ENCODE data around the gene IDH3A. TPM values are rescaled to one million over a fixed set of nuclear protein-coding genes. Genes with fewer than 3 reads are reported as not detected.
A peak's percentile ranks its signal among the peaks of the same experiment; 100 is the strongest.

The IDH3A gene
- total and polyA plus RNA-seq, 11 donors = 158 to 471 (median 290) TPM

DNA sequence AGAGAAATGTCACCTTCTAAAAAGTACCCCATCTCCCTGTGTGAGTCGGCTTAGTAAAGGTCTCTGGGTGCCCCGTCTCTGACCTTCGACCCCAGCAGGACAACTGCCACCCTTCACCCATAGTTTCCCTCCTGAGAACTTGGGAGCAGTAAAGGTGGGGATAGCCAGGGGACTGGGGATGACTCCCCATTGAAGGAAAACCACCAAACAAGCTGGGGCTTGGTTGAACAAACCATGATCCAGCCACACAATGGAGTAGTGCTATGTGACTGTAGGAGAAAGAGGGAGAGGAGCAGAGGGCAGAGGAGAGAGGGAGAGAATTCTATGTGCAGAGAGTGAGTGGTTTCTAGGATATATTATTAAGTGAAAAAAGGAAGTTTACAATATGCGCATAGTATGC is 33.7 kb downstream of the IDH3A start:
- TF ChIP-seq POLR2A (IDR thresholded peaks at IDR 0.05) = no peak
- TF ChIP-seq CTCF (IDR thresholded peaks at IDR 0.05) = no peak
- H3K36me3 ChIP-seq = no peaks in the 10 kb centered on the region
- intact Hi-C loops (cut with DNase I) = loop anchor here in 1 of 10 donors (5.0 kb wide), 1 partner anchor 71 kb away; no protein-coding TSS in a partner anchor
- 88 to 93% (median 91%) methylated on average over 4 of the region's 4 CpGs for WGBS, 4 donors
- DNase-seq = no peak
- ATAC-seq = no peak
- H3K4me3 ChIP-seq = no peak overlapping the region
- no peaks in the 10 kb centered on the region for H3K4me1 ChIP-seq
- no peaks in the 10 kb centered on the region for H3K27me3 ChIP-seq
- H3K9me3 ChIP-seq = no peaks in the 10 kb centered on the region
- no peak overlapping the region for H3K27ac ChIP-seq

- intact Hi-C loops (cut with DNase I) = loop anchor here in 3 of 10 donors (5.0 to 10.0 kb wide), 5 partner anchors 39 to 228 kb away; partner anchors contain the start of genes ACSBG1 (in 1 of the 3) and CIB2 (in 1 of the 3)
- ATAC-seq = peak in 1 of 4 donors; percentile 32
Measured at GRCh38 chr15:78192826-78193594, 43.8 kb downstream of the IDH3A start.

GRCh38 chr15:78193731-78194567 is 44.8 kb downstream of the IDH3A start:
- no peaks in the 10 kb centered on the region for H3K27me3 ChIP-seq

More at GRCh38 chr15:78192826-78193594, 43.8 kb downstream of the IDH3A start:
- Histone ChIP-seq H3K27me3 (no peaks in the 10 kb centered on the region), H3K9me3 (peaks cover 0 to 5% (median 0%) of the 10 kb centered on the region in 12 donors), H3K27ac (no peak overlapping the region), H3K4me1 (no peaks in the 10 kb centered on the region), H3K4me3 (no peak overlapping the region), H3K36me3 (no peaks in the 10 kb centered on the region)
- TF ChIP-seq POLR2A (IDR thresholded peaks at IDR 0.05) = no peak
- TF ChIP-seq CTCF (IDR thresholded peaks at IDR 0.05) = no peak
- no peak for DNase-seq
- WGBS, 4 donors = 85 to 94% (median 93%) methylated on average over 9 to 10 of the region's 10 CpGs

More at GRCh38 chr15:78193731-78194567, 44.8 kb downstream of the IDH3A start:
- H3K27ac ChIP-seq = no peak overlapping the region
- no peak for TF ChIP-seq CTCF (IDR thresholded peaks at IDR 0.05)
- H3K4me3 ChIP-seq = no peak overlapping the region
- no peaks in the 10 kb centered on the region for H3K36me3 ChIP-seq
- no peaks in the 10 kb centered on the region for H3K4me1 ChIP-seq
- H3K9me3 ChIP-seq = peaks cover 0 to 5% (median 0%) of the 10 kb centered on the region in 12 donors
- WGBS, 4 donors = 77 to 91% (median 88%) methylated on average over 8 to 15 of the region's 15 CpGs
- intact Hi-C loops (cut with DNase I) = loop anchor here in 5 of 10 donors (2.0 to 10.0 kb wide), 6 partner anchors 38 to 229 kb away; partner anchors contain the start of genes ACSBG1 (in 1 of the 5) and CIB2 (in 1 of the 5)
- ATAC-seq = peak in 1 of 4 donors; percentile 11
- DNase-seq = peak in 1 of 5 donors; percentile 10
